HUES64 (cell line): Measurements from ENCODE around the gene KRTAP10-6.
"Not testable (repeated sequence)": the region's sequence is repeated elsewhere in the genome, so short reads cannot be mapped to it uniquely, and the experiment has no call there.

Source experiments
- H3K27ac ChIP-seq: 2 replicates; pipeline ENCODE4 v1.7.0; 2013; ENCODE audit warnings: low read depth, low read length, inconsistent platforms
- H3K27me3 ChIP-seq: 2 replicates; pipeline ENCODE4 v1.6.1; 2013; ENCODE audit warnings: mild to moderate bottlenecking, low read length; ENCODE audit not compliant: insufficient read depth
- H3K36me3 ChIP-seq: 2 replicates; pipeline ENCODE4 v1.6.1; 2013; ENCODE audit warnings: mild to moderate bottlenecking, low read length; ENCODE audit not compliant: insufficient read depth
- H3K4me1 ChIP-seq: 2 replicates; pipeline ENCODE4 v1.6.1; 2013; ENCODE audit warnings: mild to moderate bottlenecking, low read length, moderate library complexity; ENCODE audit not compliant: insufficient read depth
- H3K4me3 ChIP-seq: 2 replicates; pipeline ENCODE4 v1.5.1; 2013; ENCODE audit warnings: mild to moderate bottlenecking, low read length, moderate library complexity
- H3K9ac ChIP-seq: 2 replicates; pipeline ENCODE4 v1.6.1; 2013; ENCODE audit warnings: mild to moderate bottlenecking, low read depth, low read length
- H3K9me3 ChIP-seq: 2 replicates; pipeline ENCODE4 v1.6.1; 2013; ENCODE audit warnings: low read depth, low read length; ENCODE audit not compliant: insufficient read depth
- WGBS: fragments of 150-250, 120-280 bp; methylation state at CpG from one replicate; pipeline ENCODE4 v1.1.7; 2013; ENCODE audit warnings: missing lambda C conversion rate; 5-methylcytosine and 5-hydroxymethylcytosine counted together

Gene KRTAP10-6

DNA sequence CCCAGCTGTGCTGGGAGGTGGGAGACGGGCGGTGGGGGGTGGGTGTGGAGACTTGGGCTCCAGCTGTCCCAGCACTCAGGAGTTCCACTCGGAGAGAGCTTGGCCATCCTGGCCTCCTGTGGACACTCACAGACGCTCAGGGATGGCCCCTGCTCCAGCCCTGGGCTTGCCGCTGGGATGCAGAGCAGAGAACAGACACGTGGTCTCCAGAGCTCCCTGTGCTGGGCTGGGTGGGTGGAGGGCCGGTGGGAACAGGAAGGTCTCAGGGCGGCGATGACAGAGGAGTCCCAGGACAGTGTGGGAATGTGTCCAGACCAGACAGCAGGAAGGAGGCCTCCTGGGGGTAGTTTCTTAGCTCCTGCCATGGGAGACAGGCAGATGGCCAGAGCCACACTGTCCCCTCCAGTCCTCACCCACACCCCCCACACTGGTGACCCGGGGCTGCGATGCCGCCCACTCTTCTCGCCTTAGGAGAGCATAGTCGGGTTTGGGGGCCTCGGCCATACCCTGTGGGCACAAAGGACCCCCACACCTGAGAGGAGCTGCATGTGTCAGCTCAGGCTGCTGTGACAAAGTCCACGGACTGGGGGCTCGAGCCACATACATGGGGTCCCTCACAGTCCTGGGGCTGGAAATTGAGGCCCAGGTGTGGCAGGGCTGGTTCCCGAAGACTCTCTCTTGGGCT lies 36.5 kb upstream of the KRTAP10-6 start:
- Histone ChIP-seq H3K4me3 (no peak overlapping the region), H3K9ac (no peak overlapping the region), H3K36me3 (no peaks in the 10 kb centered on the region), H3K4me1 (no peaks in the 10 kb centered on the region), H3K27me3 (no peaks in the 10 kb centered on the region), H3K9me3 (peaks cover 22% of the 10 kb centered on the region), H3K27ac (no peak overlapping the region)
- WGBS: 91% methylated on average over 18 of the region's 18 CpGs

DNA sequence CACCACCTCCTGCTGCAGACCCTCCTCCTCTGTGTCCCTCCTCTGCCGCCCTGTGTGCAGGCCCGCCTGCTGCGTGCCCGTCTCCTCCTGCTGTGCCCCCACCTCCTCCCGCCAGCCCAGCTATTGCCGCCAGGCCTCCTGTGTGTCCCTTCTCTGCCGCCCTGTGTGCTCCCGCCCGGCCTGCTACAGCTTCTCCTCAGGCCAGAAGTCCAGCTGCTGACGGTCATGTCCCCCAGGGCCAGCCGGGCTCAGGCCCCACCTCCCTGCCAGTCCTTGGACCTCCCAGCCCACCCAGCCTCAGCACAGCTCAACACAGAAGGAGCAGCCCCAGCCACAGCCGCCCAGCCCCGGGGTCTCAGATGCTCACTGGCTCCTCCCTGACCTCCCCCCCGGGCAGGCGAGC lies 35.5 kb upstream of the KRTAP10-6 start:
- H3K4me1 ChIP-seq, H3K27ac ChIP-seq, H3K4me3 ChIP-seq, H3K9ac ChIP-seq, H3K27me3 ChIP-seq, H3K36me3 ChIP-seq: not testable (repeated sequence)
- 84% methylated on average over 15 of the region's 15 CpGs for WGBS
- H3K9me3 ChIP-seq: peaks cover 32% of the 10 kb centered on the region

DNA sequence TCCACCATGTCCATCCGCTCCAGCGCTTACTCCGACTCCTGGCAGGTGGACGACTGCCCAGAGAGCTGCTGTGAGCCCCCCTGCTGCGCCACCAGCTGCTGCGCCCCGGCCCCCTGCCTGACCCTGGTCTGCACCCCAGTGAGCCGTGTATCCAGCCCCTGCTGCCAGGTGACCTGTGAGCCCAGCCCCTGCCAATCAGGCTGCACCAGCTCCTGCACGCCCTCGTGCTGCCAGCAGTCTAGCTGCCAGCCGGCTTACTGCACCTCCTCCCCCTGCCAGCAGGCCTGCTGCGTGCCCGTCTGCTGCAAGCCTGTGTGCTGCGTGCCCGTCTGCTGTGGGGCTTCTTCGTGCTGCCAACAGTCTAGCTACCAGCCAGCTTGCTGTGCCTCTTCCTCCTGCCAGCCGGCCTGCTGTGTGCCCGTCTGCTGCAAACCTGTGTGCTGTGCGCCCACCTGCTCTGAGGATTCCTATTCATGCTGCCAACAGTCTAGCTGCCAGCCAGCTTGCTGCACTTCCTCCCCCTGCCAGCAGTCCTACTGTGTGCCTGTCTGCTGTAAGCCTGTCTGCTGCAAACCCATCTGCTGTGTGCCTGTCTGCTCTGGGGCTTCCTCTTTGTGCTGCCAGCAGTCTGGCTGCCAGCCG lies 35.0 kb upstream of the KRTAP10-6 start:
- H3K4me3 ChIP-seq, H3K27me3 ChIP-seq, H3K36me3 ChIP-seq, H3K9ac ChIP-seq, H3K4me1 ChIP-seq, H3K27ac ChIP-seq: not testable (repeated sequence)
- peaks cover 36% of the 10 kb centered on the region for H3K9me3 ChIP-seq
- 91% methylated on average over 20 of the region's 20 CpGs for WGBS

DNA sequence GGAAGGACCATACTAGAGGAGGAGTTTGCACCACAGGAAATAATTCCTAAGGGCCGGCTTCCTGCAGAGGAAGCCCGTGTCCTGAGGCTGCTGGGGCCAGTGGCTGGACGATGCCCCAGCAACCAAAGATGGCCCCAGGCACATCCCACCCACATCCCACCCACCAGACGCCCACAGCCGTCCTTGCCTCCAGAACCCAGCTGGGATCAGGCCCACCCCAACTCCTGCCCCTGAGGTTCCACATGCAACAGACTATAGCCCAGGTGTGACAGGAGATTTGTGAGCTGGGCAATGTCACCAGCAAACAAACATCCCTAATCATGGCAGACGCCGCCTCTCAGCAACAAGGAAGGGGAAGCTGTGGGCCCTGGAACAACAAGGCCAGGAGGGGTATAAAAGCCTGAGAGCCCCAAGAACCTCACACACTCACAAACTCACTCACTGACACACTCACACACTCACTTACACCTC lies 34.4 kb upstream of the KRTAP10-6 start, which contains the start of gene KRTAP10-9:
TSS of gene KRTAP10-9 (plus strand) at position 421 of the 471 bp plus-strand sequence. CDS start 79 bp downstream, outside the sequence.
- no peaks in the 10 kb centered on the region for H3K36me3 ChIP-seq
- H3K9me3 ChIP-seq: peaks cover 31% of the 10 kb centered on the region
- no peaks in the 10 kb centered on the region for H3K4me1 ChIP-seq
- no peaks in the 10 kb centered on the region for H3K27me3 ChIP-seq
- no peak within 1 kb of the TSS for H3K9ac ChIP-seq
- H3K27ac ChIP-seq: no peak within 1 kb of the TSS
- H3K4me3 ChIP-seq: no peak within 1 kb of the TSS
- 80% methylated on average over 7 of the region's 7 CpGs for WGBS

DNA sequence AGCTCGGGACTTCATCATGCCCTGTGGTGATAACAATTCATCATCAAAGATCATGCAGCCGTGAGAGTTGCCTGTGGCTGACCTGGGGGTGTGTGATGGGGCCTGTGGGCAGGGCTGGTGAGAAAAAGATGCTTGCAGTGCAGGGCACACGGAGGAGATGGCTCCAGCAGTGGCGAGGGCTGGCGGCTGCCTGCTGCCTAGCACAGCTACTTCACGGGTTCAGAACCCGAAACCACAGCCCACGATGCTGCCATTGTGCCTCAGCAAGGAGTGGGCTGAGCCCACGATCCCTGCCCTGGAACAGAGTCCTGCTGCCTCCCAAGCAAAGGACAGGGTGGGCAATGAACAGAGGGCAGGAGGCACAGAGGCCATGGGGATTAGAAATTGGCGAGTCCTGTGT lies 34.0 kb upstream of the KRTAP10-6 start:
- H3K27ac ChIP-seq: no peak overlapping the region
- no peaks in the 10 kb centered on the region for H3K4me1 ChIP-seq
- WGBS: 91% methylated on average over 10 of the region's 10 CpGs
- no peaks in the 10 kb centered on the region for H3K27me3 ChIP-seq
- no peak overlapping the region for H3K4me3 ChIP-seq
- peaks cover 33% of the 10 kb centered on the region for H3K9me3 ChIP-seq
- no peaks in the 10 kb centered on the region for H3K36me3 ChIP-seq
- no peak overlapping the region for H3K9ac ChIP-seq

DNA sequence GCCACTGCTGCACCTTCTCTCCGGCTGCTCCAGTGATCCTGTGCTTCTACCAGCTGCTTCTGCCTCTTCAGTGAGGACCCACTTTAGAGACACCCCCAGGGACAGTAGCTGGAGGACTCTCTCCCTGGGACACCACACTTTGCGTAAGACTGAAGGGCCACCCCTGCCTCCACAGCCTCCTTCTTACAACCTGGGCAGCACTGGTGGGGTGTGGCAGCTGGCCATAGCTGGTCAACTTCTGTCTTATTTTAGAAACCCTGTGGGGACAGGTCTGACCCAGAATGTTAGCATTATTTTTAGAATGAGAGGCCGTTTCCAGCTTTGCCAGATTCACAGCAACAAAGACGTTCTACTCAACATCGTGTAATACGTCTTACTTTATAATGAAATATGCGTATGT lies 33.5 kb upstream of the KRTAP10-6 start:
- Histone ChIP-seq H3K9me3 (peaks cover 38% of the 10 kb centered on the region), H3K27ac (no peak overlapping the region), H3K36me3 (no peaks in the 10 kb centered on the region), H3K4me3 (no peak overlapping the region), H3K4me1 (no peaks in the 10 kb centered on the region), H3K27me3 (no peaks in the 10 kb centered on the region), H3K9ac (no peak overlapping the region)
- WGBS: 91% methylated on average over 7 of the region's 7 CpGs

DNA sequence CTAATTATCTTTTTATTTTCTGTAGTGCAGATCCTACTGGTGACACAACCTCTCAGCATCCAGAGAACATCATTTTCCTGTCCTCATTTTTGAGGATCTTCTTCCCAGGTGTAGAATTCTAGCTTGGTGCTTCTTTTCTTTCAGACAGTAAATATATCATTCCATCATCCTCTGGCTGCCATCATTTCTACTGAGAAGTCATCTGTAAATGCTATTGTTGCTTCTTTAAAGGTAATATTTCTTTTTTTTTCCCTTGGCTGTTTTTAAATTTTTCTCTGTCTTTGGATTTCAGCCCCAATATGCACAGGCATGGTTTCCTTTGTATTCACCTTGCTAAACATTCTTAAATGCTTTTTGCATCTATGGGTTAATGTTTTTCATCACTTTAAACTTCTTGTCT lies 31.3 kb upstream of the KRTAP10-6 start:
- H3K9me3 ChIP-seq: peaks cover 56% of the 10 kb centered on the region
- no peak overlapping the region for H3K27ac ChIP-seq
- H3K4me1 ChIP-seq: no peaks in the 10 kb centered on the region
- no peak overlapping the region for H3K9ac ChIP-seq
- no peaks in the 10 kb centered on the region for H3K27me3 ChIP-seq
- no peaks in the 10 kb centered on the region for H3K36me3 ChIP-seq
- no peak overlapping the region for H3K4me3 ChIP-seq

DNA sequence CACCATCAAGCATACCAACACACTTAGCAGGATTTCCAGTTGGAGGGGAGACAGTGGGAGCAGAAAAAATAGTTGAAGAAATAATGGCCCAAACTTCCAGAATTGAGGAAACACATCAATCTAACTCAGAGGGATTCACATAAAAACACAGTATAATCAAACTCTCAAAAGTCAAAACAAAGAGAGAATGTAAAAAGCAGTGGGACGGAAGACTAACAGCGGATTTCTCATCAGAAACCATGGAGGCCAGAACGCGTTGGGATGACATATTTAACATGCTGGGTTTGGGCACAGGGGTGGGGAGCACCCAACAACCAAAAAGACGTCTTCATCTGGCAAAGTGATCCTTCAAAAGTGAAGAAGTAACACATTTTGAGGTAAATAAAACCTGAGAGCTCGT lies 27.6 kb upstream of the KRTAP10-6 start:
- Histone ChIP-seq H3K9me3 (peaks cover 53% of the 10 kb centered on the region), H3K9ac (no peak overlapping the region), H3K36me3 (no peaks in the 10 kb centered on the region), H3K27ac (no peak overlapping the region), H3K4me1 (no peaks in the 10 kb centered on the region), H3K4me3 (no peak overlapping the region), H3K27me3 (no peaks in the 10 kb centered on the region)
- WGBS: 94% methylated on average over 6 of the region's 6 CpGs

DNA sequence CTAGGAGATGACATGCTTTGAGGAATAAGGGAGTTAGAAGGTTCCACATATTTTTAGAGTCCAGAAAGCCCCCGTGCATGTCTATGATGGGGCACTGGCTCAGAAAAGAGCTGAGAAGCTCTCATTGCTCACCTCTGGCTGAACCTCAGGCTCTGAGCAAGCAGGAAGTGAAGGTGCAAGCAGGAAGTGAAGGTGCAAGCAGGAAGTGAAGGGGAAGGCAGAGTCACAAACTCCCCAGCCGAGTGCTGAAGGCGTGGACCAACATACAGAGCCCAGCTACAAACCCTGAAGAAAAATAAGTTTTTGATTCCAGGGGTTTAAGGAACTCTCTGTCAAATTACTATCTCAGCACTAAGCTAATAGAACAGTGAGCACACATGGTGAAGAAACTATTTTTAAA lies 26.6 kb upstream of the KRTAP10-6 start:
- 97% methylated on average over 3 of the region's 3 CpGs for whole genome bisulfite sequencing
- no peaks in the 10 kb centered on the region for H3K36me3 ChIP-seq
- H3K27ac ChIP-seq: no peak overlapping the region
- H3K27me3 ChIP-seq: no peaks in the 10 kb centered on the region
- no peak overlapping the region for H3K4me3 ChIP-seq
- H3K9ac ChIP-seq: no peak overlapping the region
- peaks cover 44% of the 10 kb centered on the region for H3K9me3 ChIP-seq
- H3K4me1 ChIP-seq: no peaks in the 10 kb centered on the region

DNA sequence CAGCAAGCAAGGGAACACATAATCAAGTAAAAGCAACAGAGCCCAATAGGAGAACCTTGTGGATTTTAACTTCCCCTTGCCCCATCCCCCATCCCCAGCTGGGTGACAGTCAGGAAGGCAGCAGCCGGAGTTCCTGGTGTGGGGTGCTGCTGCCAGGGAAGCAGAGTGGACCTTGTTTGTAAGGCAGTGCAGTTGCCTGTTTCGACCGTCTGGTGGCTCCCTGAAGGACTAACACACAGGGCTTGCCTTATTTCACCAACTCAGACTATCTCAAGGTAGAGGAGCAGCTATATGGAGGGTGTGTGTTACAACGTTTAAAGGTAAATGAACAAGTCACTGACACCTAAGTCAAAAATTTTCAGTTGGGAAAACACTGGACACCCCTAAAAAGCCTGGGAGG lies 26.2 kb upstream of the KRTAP10-6 start:
- Histone ChIP-seq H3K27ac (no peak overlapping the region), H3K27me3 (no peaks in the 10 kb centered on the region), H3K9me3 (peaks cover 40% of the 10 kb centered on the region), H3K36me3 (no peaks in the 10 kb centered on the region), H3K4me3 (no peak overlapping the region), H3K9ac (no peak overlapping the region), H3K4me1 (no peaks in the 10 kb centered on the region)
- 70% methylated on average over 4 of the region's 4 CpGs for WGBS

DNA sequence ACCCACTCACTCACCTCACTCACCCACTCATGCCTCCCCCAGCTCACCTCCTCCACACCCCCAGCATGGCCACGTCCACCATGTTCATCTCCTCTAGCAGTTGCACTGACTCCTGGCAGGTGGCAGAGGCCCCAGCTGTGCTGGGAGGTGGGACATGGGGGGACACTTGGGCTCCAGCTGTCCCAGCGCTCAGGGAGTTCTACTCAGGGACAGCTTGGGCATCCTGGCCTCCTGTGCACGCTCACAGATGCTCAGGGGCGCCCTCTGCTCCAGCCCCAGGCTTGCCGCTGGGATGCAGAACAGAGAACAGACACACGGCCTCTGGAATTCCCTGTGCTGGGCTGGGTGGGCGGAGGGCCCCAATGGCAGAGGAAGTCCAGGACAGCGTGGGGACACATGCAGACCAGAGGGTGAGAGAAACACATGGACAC lies 24.8 kb upstream of the KRTAP10-6 start:
- Histone ChIP-seq H3K27me3 (no peaks in the 10 kb centered on the region), H3K27ac (no peak overlapping the region), H3K9ac (no peak overlapping the region), H3K4me3 (no peak overlapping the region), H3K9me3 (peaks cover 27% of the 10 kb centered on the region; the same call in 1 of the 2 replicates), H3K4me1 (no peaks in the 10 kb centered on the region), H3K36me3 (no peaks in the 10 kb centered on the region)
- 72% methylated on average over 8 of the region's 8 CpGs for WGBS
